ENCODE measurements around the gene CYS1.
"Not testable (repeated sequence)": the region's sequence is repeated elsewhere in the genome, so short reads cannot be mapped to it uniquely, and the experiment has no call there.

Gene CYS1

GRCh38 chr2:10119601-10120157 lies 39.5 kb upstream of the CYS1 start:
- Histone ChIP-seq H3K4me1 (peaks cover 0 to 38% (median 26%) of the 10 kb centered on the region in 4 donors), H3K27ac (peak overlapping the region; percentile 39 to 61), H3K9me3 (no peaks in the 10 kb centered on the region), H3K4me3 (peak overlapping the region; percentile 57 to 61), H3K27me3 (peaks cover 0 to 19% of the 10 kb centered on the region in 2 donors), H3K36me3 (no peaks in the 10 kb centered on the region)
- DNase-seq = no peak
- intact Hi-C loops (cut with DNase I; ENCODE audit: low total_unique reads) = loop anchor here (5.0 kb wide), 1 partner anchor 288 kb away; no protein-coding TSS in a partner anchor
- TF ChIP-seq CTCF (IDR thresholded peaks at IDR 0.05) = no peak

GRCh38 chr2:10119027-10119325 lies 38.8 kb upstream of the CYS1 start:
- no peak overlapping the region for H3K27ac ChIP-seq

GRCh38 chr2:10109311-10109710 lies 29.1 kb upstream of the CYS1 start:
- intact Hi-C loops (cut with DNase I; ENCODE audit: low total_unique reads) = loop anchor here (5.0 kb wide), 1 partner anchor 42 kb away; no protein-coding TSS in a partner anchor
- Histone ChIP-seq H3K27ac (no peak overlapping the region), H3K36me3 (no peaks in the 10 kb centered on the region), H3K4me3 (no peak overlapping the region), H3K9me3 (peaks cover 0 to 8% (median 0%) of the 10 kb centered on the region in 3 donors), H3K4me1 (no peaks in the 10 kb centered on the region), H3K27me3 (no peaks in the 10 kb centered on the region)
- DNase-seq = no peak
- no peak for TF ChIP-seq CTCF (IDR thresholded peaks at IDR 0.05)

More at GRCh38 chr2:10119027-10119325, 38.8 kb upstream of the CYS1 start:
- no peak for TF ChIP-seq CTCF (IDR thresholded peaks at IDR 0.05)
- DNase-seq = no peak
- Histone ChIP-seq H3K4me3 (no peak overlapping the region), H3K27me3 (peaks cover 0 to 15% of the 10 kb centered on the region in 2 donors), H3K4me1 (peaks cover 0 to 33% (median 26%) of the 10 kb centered on the region in 4 donors), H3K9me3 (no peaks in the 10 kb centered on the region), H3K36me3 (no peaks in the 10 kb centered on the region)
- intact Hi-C loops (cut with DNase I; ENCODE audit: low total_unique reads) = no loop called here

GRCh38 chr2:10104906-10105305 lies 24.7 kb upstream of the CYS1 start:
- not testable (repeated sequence) for H3K9me3 ChIP-seq, H3K4me1 ChIP-seq, DNase-seq, H3K4me3 ChIP-seq, H3K27ac ChIP-seq, H3K36me3 ChIP-seq, H3K27me3 ChIP-seq
- intact Hi-C loops (cut with DNase I; ENCODE audit: low total_unique reads) = loop anchor here (5.0 kb wide), 1 partner anchor 38 kb away; no protein-coding TSS in a partner anchor

GRCh38 chr2:10103179-10103578 lies 23.0 kb upstream of the CYS1 start:
- no peak overlapping the region for H3K4me3 ChIP-seq
- no peak overlapping the region for H3K27ac ChIP-seq
- intact Hi-C loops (cut with DNase I; ENCODE audit: low total_unique reads) = no loop called here
- H3K4me1 ChIP-seq = no peaks in the 10 kb centered on the region
- no peaks in the 10 kb centered on the region for H3K36me3 ChIP-seq
- DNase-seq = no peak
- no peak for TF ChIP-seq CTCF (IDR thresholded peaks at IDR 0.05)
- H3K27me3 ChIP-seq = no peaks in the 10 kb centered on the region
- H3K9me3 ChIP-seq = peaks cover 0 to 8% (median 0%) of the 10 kb centered on the region in 3 donors

- Histone ChIP-seq H3K27me3 (no peaks in the 10 kb centered on the region), H3K36me3 (no peaks in the 10 kb centered on the region), H3K27ac (no peak overlapping the region), H3K9me3 (peaks cover 0 to 5% (median 0%) of the 10 kb centered on the region in 3 donors), H3K4me1 (peaks cover 0 to 5% (median 0%) of the 10 kb centered on the region in 4 donors), H3K4me3 (no peak overlapping the region)
- TF ChIP-seq CTCF (IDR thresholded peaks at IDR 0.05) = no peak
- no peak for DNase-seq
- intact Hi-C loops (cut with DNase I; ENCODE audit: low total_unique reads) = no loop called here
These were observed 21.3 kb upstream of the CYS1 start for GRCh38 chr2:10101491-10101890.

Data from tibial artery (tissue), 4 donors.